GM21723 (cell line): ENCODE measurements around the gene GPC2.
"Not testable (repeated sequence)": the region's sequence is repeated elsewhere in the genome, so short reads cannot be mapped to it uniquely, and the experiment has no call there.

Experiments used
- ATAC-seq: cut with Tn5 transposase; IDR thresholded peaks from one replicate; pipeline ENCODE4 v1.9.1; 2021; ENCODE audit warnings: mild to moderate bottlenecking, moderate library complexity; ENCODE audit not compliant: unreplicated experiment

GPC2 gene

GRCh38 chr7:100153708-100154535, 23.3 kb downstream of the GPC2 start:
- ATAC-seq = no peak

- no peak for ATAC-seq
Measured at GRCh38 chr7:100152937-100153666, 24.1 kb downstream of the GPC2 start.

- no peak for ATAC-seq
Measured at GRCh38 chr7:100152404-100152803, 24.8 kb downstream of the GPC2 start.

- ATAC-seq = peak; percentile 98
Measured at GRCh38 chr7:100148559-100149328, 28.4 kb downstream of the GPC2 start, which contains the start of gene LAMTOR4. Gene LAMTOR4, plus strand, starts transcription at chr7:100148918. Its CDS starts 55 bp downstream, at chr7:100148973.

- no peak for ATAC-seq
Measured at GRCh38 chr7:100148225-100148558, 29.0 kb downstream of the GPC2 start.

- ATAC-seq = no peak
Measured at GRCh38 chr7:100147278-100147677, 29.9 kb downstream of the GPC2 start.

GRCh38 chr7:100146350-100146749, 30.8 kb downstream of the GPC2 start:
- not testable (repeated sequence) for ATAC-seq

- no peak for ATAC-seq
Measured at GRCh38 chr7:100142461-100142860, 34.7 kb downstream of the GPC2 start.

GRCh38 chr7:100141555-100141949, 35.6 kb downstream of the GPC2 start:
- ATAC-seq = no peak

- ATAC-seq = no peak
Measured at GRCh38 chr7:100137851-100138760, 39.1 kb downstream of the GPC2 start.

- ATAC-seq = peak; percentile 58
Measured at GRCh38 chr7:100132697-100133151, 44.5 kb downstream of the GPC2 start.

- no peak for ATAC-seq
Measured at GRCh38 chr7:100132126-100132525, 45.1 kb downstream of the GPC2 start.

- ATAC-seq = no peak
Measured at GRCh38 chr7:100130608-100131453, 46.4 kb downstream of the GPC2 start.

- not testable (repeated sequence) for ATAC-seq
Measured at GRCh38 chr7:100130220-100130607, 47.0 kb downstream of the GPC2 start.

- ATAC-seq = no peak
Measured at GRCh38 chr7:100128637-100128963, 48.6 kb downstream of the GPC2 start.

GRCh38 chr7:100127866-100128636, 49.1 kb downstream of the GPC2 start:
- ATAC-seq = no peak

- peak; percentile 67 for ATAC-seq
Measured at GRCh38 chr7:100126931-100127865, 50.0 kb downstream of the GPC2 start, which contains the start of gene MBLAC1. Gene MBLAC1, plus strand, starts transcription at chr7:100126967. Its CDS starts 429 bp downstream, at chr7:100127396.
